ENCODE results near the gene CUX1.
A peak's percentile ranks its signal among the peaks of the same experiment; 100 is the strongest.

Gene CUX1

DNA sequence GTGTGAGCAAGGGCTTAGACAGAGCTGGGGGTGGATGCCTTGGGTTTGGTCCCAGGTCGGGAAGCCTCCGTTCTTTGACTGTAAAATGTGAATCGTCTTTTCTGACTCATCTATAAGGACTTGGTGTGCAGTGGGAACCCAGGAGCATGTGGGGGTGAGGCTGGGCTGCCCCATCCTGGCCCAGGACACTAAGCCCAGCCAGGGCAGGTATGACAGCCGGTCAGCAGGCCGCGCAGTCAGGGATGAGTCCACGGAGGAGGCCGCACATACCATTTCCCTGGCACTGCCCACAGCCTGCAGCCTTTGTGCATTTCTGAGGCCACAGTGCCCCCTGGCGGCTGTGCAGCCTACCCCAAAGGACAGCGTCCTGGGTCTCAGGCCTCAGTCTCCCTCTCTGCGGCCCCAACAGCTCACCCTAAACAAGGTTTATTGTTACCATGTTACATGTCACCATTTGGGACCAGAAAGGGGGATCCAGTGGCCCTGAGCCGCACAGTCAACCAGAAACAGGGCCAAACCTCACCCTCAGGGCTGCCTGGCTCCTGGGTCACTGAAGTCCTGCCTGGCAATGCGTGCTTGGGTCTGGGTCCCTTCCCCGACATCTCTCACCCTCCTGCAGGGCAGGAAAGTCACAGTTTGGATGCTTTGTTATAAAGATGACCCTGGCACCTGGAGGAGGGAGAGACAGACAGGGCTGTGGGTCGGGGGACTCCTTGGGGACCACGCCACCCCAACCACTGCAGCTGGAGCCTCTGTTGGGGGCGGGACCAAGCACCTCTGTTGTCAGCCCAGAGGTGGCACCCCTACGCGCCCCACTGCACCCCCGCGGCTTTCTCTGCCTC, 454.9 kb downstream of the CUX1 start:
- peak; percentile 84 for DNase-seq (ENCODE audit: low spot score)

DNA sequence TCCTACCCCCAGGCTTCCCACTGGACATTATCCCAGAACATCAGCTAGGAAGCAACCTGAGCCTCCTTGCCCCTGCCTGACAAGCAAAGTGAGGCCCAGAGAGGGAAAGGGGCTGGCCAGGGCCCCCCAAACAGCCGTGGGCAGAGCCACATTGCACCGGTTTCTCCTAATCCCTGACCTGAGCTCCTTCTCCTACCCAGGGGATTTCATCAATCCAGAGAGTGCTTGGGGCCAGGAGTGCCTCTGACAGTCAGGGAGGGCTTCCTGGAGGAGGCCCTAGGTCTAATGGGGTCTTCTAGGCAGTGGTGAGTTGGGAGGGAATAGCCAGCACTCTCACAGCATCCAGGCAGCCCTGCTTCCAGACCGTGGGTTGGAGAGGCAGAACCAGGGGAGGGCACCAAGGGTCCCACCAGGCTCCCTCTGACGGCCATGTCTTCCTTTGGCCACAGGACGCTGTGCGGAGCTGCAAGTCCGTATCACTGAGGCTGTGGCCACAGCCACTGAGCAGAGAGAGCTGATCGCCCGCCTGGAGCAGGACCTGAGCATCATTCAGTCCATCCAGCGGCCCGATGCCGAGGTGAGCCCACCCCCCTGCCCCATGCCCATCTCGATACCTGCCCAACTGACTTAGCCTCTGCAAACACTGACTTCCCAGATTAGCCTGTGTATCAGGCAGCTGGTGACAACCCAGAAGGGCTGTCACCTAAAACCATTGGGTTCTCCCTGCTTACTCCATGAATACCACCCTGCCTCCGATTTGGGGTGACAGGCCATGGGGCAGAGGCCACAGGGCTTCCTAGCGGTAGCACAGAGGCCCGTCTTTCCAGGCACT, 455.7 kb downstream of the CUX1 start:
- no peak for DNase-seq (ENCODE audit: low spot score)

DNA sequence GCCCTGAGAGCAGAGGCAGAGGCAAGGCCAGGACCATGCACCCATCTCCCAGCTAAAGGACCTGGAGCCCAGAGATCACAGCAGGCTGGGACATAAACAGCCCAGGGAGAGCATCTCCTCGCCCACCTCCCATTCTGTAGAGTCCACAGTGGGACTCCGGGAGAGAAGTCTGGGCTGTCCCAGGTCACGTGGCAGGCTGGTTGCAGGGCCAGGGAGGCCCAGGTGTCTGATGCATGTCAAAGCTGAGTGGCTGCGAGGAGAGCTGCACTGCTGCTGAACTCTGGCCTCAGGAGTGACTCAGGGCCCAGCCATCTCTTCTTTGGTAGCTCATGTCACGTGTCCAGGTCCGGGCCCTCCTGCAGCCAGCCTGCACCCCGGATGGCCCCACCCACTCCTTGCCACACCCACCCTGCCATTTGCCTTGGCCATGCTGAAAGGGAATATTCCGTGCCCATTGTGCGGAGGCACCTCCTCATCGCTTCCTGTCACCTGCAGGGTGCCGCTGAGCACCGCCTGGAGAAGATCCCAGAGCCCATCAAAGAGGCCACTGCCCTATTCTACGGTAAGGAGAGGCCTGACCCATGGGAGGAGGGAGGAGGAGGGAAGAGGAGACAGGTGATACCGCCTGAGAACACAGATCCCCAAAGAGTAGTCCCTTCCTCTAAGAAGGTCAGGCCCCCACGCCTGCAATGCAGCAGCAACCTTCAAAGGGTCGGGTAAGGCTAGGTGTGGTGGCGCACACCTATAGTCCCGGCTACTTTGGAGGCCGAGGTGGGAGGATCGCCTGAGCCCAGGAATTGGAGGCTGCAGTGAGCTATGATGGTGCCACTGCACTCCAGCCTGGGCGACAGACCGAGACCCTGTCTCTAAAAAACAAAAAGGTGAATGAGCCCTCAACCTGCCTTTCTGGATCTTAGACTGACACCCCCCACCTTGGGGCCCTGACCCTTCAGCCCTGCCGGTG, 456.6 kb downstream of the CUX1 start:
- DNase-seq (ENCODE audit: low spot score): no peak

DNA sequence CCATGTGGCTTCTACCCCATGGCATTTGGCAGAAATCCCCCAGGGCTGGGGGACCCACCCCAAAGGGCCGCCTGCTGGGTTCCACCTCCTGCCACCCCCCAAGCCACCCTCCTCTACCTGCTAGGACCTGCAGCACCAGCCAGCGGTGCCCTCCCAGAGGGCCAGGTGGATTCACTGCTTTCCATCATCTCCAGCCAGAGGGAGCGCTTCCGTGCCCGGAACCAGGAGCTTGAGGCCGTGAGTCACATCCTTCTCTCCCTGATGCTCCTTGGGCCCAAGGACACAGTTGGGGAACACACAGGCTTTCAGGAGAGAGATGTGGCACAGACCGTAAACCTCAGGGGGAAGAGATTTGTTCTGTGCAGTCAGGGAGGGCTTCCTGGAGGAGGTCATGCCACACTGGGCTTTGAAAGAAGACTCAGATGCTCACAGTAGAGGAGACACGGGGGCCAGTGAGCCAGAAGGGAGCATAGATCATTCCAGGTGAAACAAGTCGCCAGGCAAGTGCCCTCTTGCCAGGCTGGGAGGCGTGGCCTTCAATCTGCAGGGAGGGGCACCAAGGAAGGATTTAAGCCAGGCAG, 457.8 kb downstream of the CUX1 start:
- no peak for DNase-seq (ENCODE audit: low spot score)

DNA sequence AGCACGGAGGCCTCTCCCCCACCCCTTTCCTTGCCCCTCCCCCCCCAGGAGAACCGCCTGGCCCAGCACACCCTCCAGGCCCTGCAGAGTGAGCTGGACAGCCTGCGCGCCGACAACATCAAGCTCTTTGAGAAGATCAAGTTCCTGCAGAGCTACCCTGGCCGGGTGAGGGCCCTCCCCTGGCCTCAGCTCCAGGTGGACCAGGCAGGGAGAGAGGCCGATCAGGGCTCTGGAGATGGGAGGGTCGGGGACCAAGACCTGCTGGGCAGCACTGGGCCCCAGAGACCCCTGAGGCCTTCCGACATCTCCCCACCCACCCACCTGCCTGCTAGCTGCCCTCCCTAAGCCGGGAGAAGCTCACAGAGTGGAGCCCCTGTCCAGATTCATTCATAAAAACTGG, 460.5 kb downstream of the CUX1 start:
- no peak for DNase-seq (ENCODE audit: low spot score)

DNA sequence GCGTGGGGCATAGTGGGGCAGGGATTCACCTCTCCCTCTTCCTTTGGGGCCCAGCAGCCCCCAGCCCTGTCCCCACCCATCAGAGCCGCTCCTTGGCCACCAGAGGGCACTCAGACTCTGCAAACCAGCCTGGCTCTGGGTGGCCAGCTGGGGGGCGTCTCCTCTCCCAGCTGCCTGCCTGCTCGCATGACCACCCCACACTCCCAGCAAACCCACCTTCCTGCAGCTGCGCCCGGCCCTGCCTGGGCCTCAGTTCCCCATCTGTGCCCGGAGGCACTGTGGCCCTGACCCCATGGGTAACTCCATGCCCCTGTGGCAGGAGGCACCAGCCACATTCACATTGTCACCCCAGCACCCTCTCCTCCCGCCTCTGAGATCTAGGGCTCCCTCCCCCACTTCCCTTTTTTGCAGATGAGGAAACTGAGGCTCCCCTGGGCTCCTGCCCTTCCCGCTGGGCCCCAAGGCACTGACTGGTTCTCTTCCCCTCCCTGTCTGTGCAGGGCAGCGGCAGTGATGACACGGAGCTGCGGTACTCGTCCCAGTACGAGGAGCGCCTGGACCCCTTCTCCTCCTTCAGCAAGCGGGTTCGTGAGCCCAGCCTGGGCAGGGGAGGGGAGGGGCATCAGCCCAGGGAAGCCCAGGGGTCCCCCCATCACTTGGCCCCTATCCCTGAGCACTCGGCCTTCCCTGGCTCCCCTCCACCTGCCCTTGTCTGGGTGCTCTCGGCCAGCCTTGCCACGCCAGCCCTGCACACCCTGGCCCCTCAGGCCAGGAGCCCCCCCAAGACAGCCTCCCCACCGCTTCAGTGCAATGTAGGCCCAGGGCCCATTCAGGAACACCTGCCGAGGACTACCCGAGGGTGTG, 462.3 kb downstream of the CUX1 start:
- no peak for DNase-seq (ENCODE audit: low spot score)

DNA sequence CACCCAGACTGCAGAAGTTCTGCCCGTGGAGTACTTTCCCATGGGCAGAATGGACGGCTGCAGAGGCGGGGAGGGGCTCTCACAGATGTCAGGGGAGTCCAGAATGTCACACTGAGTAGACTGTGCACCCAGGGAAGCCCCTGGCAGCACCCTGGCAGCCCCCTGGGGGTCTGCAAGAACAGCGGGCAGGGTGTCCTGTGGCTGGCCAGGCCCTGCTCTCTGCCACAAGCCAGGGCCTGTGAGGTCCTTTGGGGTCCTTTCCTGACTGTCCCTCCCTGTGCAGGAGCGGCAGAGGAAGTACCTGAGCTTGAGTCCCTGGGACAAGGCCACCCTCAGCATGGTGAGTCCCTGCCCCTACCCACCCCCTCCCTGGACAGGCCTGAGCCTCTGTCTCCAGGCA, 463.1 kb downstream of the CUX1 start:
- DNase-seq (ENCODE audit: low spot score): no peak

DNA sequence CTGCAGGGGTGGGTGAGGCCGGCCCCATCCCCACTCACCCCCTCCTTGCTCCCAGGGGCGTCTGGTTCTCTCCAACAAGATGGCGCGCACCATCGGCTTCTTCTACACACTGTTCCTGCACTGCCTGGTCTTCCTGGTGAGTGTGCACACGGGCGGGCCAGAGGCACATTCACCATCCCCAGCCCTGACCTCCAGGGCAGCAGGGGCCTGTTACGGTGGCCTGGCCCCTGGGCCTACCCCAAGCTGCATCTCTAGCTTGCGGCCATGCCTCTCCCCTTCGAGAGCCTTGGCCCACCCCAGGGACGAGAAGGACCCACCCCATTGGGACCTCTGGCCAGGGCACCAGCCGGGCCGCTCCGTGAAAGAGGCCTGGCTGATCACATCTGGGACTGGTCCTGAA, 464.4 kb downstream of the CUX1 start:
- DNase-seq (ENCODE audit: low spot score): no peak

DNA sequence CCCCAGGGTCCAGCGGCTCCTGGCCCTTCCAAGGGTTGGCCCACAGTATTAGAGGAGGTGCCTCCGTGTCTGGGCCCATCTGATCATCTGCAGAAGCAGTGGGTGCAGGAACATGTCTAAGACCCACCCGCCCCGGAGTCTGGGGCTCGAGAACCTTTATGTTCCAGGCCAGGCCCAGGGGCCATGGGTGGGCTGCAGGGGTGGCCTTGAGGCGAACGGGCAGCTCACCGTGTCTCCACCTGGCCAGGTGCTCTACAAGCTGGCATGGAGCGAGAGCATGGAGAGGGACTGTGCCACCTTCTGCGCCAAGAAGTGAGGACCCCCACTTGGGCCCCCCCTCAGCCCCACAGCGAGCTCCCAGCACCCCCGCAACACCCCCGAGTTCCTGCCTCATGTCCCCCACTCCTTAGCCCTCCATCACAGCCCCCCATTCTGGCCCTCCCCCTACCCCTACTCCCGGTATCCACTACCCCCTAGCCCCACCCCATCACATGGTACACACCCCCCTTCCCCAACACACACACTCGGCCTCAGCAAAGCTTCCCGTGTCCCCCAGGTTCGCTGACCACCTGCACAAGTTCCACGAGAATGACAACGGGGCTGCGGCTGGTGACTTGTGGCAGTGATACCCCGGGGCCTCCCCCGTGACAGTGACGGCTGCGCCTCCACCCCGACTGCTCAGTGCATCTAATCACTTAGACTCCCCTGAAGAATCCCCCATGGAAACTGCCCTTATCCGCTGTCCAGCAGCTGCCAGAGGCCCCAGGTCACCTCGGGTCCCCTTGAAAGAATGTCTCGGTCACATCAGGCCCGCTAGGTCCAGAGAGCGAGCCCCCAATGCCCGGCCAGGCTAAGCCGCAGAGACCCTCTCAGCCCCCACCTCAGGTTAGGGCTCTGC, 465.3 kb downstream of the CUX1 start:
- no peak for DNase-seq (ENCODE audit: low spot score)

DNA sequence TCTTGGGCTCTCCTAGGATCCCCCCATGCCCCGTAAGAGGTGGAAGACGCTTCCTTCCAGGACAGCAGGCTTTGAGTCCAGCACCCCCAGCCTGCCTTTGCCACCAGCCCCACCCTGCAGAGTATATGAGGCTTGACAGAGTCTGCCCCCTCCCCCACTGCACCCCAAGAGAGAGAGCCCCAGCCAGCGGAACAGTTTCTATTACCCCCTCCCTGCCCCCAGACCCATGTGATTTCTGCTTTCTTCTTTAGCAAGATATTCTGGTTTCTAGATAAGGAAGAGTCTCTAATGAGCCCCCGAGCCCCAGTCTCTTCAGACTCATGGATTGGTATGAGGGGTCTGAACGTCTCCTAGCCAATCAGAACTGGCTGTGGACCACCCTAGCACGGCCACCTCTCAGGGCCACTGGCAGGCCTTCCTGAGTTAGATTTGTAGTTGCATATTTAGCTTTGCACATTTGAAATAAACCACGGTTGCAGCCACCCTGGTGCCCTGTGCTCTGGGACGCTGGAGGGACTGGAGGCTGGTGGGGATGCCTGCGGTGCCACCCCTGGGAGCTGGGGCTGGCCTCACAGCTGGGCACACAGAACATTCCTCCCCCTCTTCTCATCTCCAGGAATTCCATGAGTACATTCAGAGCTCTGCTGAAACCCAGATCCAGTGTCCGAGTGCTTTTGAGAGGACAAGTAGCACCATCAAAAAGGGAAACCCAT, 466.2 kb downstream of the CUX1 start:
- DNase-seq (ENCODE audit: low spot score): no peak

DNA sequence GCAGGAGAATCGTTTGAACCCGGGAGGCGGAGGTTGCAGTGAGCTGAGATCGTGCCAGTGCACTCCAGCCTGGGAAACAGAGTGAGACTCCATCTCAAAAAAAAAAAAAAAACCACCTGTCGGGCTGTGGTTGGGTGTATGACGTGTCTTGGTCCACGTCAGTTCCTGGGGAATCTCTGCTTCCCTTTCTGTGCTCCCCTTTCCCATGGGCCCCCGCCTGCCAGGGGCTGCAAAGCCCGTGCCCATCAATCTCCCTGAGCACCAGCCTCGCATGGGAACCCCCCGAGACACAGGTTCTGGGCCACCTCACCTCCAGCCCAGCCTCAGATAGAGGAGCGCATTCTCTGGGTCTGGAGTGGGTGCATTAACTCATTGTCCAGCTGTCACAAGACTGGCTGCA, 467.0 kb downstream of the CUX1 start:
- no peak for DNase-seq (ENCODE audit: low spot score)

DNA sequence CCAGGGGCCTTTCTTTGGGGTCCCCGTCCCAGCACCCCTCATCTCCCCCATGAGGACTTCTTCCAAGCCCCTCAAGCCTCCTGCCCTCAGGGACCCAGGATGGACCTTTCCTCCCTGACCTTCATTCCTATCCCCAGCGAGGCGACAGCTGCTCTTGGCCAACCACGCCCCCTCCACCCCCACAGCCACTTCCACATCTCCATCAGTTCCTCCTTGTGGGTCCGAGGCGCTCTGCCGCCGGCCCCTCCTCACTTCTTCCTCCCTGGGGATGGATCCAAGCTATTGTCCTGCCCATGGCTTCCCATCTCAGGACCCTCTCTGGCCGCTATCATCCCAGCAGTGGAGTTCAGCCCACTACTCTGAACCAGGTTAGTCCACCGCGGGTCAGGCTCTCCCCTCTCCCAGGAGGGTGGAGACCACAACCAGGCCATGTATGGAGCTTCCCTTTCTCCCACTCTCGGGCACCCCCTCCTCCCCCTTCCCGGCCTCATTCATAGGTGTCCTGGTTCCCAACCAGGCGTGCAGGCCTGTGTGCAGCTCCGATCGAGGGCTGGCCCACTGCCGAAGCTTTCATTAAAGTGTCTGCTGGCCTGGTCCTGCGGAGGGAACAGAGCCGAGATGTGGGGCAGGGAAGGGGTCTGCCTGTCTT, 467.6 kb downstream of the CUX1 start:
- DNase-seq (ENCODE audit: low spot score): no peak

DNA sequence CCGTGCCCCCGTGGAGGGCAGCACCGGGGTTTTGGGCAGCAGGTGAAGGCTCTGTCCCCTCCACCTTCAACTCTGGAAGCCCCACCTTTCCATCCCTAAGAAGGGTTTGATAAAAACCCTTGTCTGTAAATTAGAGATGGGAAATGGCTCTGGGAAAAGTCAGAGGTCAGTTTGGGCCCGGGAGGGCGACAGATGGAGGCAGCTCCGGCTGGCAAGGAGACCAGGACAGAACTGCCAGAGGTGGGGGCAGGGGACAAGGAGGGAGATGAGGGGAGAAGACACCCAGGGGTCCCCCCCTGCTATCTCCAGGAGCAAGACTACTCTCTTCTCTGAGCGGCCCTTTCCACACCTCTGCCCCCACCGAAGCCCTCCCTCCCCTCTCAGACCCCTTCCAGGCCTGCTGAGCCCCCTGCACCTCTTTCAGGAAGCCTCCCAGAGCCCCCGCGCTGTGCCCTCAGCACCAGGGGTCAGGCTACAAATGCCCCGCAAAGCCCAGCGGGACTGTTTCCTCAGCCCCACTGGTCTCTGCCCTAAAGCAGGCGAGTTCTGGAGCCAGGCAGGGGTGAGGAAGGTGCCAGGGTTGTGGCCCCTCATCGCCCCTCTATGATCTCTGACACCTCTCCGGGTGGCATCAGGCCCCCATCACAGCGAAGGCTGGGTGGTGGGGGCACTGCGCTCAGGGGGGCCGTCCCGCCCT, 468.3 kb downstream of the CUX1 start:
- DNase-seq (ENCODE audit: low spot score): no peak

DNA sequence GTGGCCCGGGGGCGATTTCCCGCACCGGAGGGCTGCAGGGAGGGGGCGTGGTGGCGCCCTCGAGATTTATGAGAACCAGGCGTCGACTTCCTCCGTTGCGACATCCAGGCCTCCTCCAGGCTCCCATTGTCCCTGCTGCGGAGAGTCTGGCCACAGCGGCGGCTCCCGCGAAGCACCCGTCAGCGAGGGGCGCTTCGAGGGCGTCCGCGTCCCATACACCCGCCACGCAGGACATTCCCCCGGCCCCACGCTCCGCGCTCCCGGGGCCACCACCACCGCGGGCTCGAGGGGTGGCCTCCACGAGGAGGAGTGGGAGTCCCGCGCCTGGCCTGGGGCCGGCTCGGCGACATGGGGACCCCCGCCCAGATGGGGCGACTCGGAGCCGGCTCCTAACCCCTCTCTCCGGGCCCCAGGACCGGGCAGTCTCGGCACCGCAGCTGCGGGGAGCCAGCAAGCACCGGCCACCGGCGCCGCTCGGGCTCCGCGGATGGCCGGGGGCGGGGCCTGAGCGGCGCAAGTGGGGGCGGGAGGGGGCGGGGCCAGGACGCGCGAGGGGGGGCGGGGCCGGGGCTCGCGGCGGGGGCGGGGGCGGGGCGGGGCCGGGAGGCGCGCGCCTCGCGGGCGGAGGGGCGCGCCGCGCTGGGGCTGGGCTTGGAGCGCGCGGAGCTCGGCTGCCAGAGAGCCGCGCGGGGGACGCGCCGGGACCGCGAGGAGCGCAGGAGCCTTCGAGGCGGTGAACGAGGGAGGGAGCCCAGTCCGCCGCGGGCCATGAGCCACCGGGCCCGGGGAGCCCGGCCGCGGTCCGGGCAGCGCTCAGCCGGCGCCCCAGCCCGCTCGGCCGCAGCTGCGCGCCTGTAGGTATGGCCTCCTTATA, 469.0 kb downstream of the CUX1 start, which contains the start of gene SH2B2:
Gene SH2B2, plus strand, starts transcription at position 632 of the 874 bp plus-strand sequence. CDS start 13,683 bp downstream, outside the sequence.
- DNase-seq (ENCODE audit: low spot score): peak; percentile 80

DNA sequence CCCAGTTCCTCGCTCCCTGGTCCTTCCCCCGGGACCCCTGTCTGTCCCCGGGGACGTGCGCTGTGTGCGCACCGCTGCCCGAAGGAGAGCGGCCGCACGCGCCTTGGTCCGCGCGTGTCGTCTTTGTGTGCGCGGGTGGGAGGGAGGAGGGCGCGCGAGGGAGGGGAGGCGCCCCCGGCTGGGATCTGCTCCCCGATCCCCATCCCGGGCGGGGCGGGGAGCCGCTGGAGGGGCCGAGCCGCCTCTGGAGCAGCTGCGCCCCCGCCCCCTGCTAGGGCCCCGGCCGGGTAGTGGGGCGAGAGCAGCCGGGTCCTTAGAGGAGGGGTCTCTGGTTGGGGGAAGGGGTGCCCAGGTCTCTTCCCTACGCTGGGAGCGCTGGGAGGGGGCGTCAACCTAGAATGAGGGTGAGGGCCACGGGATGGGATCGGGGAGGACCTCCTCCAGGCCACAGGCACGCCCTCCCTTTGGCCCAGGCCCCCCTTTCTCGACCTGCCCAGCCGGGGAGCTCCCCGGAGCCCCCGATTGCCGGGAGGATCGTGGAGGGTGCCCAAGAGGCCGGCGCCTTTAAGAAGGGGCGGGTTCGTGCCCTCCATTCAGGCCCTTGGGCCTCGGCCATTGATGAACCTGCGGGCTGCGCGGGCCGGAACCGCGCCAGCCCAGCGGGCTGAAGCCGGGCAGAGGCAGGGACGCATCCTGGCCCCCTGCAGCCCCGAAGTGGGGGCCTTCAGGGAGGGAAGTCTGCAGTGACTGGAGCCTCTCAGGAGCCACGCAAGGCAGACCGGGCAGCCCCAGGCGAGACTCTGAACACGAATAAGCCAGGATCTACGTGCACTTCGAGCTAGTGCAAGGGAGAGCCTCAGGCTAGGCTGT, 469.9 kb downstream of the CUX1 start:
- no peak for DNase-seq (ENCODE audit: low spot score)

DNA sequence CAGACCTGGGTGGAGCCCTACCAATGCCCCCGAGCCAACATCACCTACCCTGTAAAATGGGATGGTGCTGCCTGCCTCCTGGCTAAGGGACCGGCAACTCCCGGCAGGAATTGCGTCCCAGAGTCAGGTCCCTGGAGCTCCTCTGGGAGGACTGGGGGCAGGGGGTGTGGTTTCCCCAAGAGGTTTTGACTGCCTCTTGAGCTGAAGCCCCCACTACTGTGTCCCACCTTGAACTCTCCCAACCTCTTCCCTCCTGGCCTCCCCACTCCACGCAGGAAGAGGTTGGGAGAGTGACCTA, 470.5 kb downstream of the CUX1 start:
- no peak for DNase-seq (ENCODE audit: low spot score)

All from left forelimb (tissue), 1 donor.